Neural progenitor cell (in vitro differentiated cells): ENCODE measurements around the gene NELFA. TPM values are rescaled to one million over a fixed set of nuclear protein-coding genes. Genes with fewer than 3 reads are reported as not detected.

Experiments
- DNase-seq: peaks from one replicate; pipeline ENCODE4 v3.0.0-alpha.2; 2016; ENCODE audit warnings: low spot score
- H2AFZ ChIP-seq: fragments of 200-600 bp; sonication (generic); replicated peaks from 2 replicates; pipeline ENCODE4 v1.6.1; 2016; ENCODE audit warnings: antibody characterized with exemption
- H3F3A ChIP-seq: fragments of 200-600 bp; sonication (generic); 2 replicates; pipeline ENCODE4 v1.6.1; 2016; ENCODE audit warnings: antibody characterized with exemption, low read depth
- H3K27ac ChIP-seq: fragments of 200-600 bp; sonication (generic); 2 replicates; pipeline ENCODE4 v1.5.1; 2016; ENCODE audit warnings: mild to moderate bottlenecking
- H3K27me3 ChIP-seq: fragments of 200-600 bp; sonication (generic); 2 replicates; pipeline ENCODE4 v1.6.1; 2016; ENCODE audit warnings: mild to moderate bottlenecking, moderate library complexity
- H3K36me3 ChIP-seq: fragments of 200-600 bp; sonication (generic); 2 replicates; pipeline ENCODE4 v1.5.1; 2016
- H3K4me1 ChIP-seq: fragments of 200-600 bp; sonication (generic); 2 replicates; pipeline ENCODE4 v1.6.1; 2016; ENCODE audit warnings: mixed run types
- H3K4me2 ChIP-seq: fragments of 200-600 bp; sonication (generic); 2 replicates; pipeline ENCODE4 v1.6.1; 2016
- H3K4me3 ChIP-seq: fragments of 200-600 bp; sonication (generic); 2 replicates; pipeline ENCODE4 v1.5.1; 2016
- H3K79me2 ChIP-seq: fragments of 200-600 bp; sonication (generic); 2 replicates; pipeline ENCODE4 v1.6.1; 2016; ENCODE audit warnings: low read depth
- H3K9ac ChIP-seq: fragments of 200-600 bp; sonication (generic); 2 replicates; pipeline ENCODE4 v1.6.1; 2016
- H3K9me3 ChIP-seq: fragments of 200-600 bp; sonication (generic); 2 replicates; pipeline ENCODE4 v1.5.1; 2016; ENCODE audit warnings: low read depth
- H4K20me1 ChIP-seq: fragments of 200-600 bp; sonication (generic); 2 replicates; pipeline ENCODE4 v1.6.1; 2016; ENCODE audit warnings: low read depth
- H3K27ac Mint-ChIP-seq: 3 replicates; pipeline ENCODE4 v1.8.0; 2021; ENCODE audit warnings: mixed read lengths
- H3K27me3 Mint-ChIP-seq: 2 replicates; pipeline ENCODE4 v1.8.0; 2022; ENCODE audit warnings: low read depth, mild to moderate bottlenecking, inconsistent platforms, moderate library complexity, mixed read lengths; ENCODE audit not compliant: insufficient read depth
- H3K36me3 Mint-ChIP-seq: 3 replicates; pipeline ENCODE4 v1.8.0; 2021; ENCODE audit warnings: mixed read lengths
- H3K4me1 Mint-ChIP-seq: 3 replicates; pipeline ENCODE4 v1.8.0; 2021; ENCODE audit warnings: mixed read lengths
- H3K4me3 Mint-ChIP-seq: 3 replicates; pipeline ENCODE4 v1.8.0; 2021; ENCODE audit warnings: mild to moderate bottlenecking, moderate library complexity, mixed read lengths
- H3K9me3 Mint-ChIP-seq: 3 replicates; pipeline ENCODE4 v1.8.0; 2020; ENCODE audit warnings: mixed read lengths
- EZH2 ChIP-seq: fragments of 200-600 bp; sonication (generic); IDR thresholded peaks from 2 replicates; pipeline ENCODE4 v1.6.1; 2017; ENCODE audit warnings: antibody characterized with exemption, mild to moderate bottlenecking, moderate library complexity
- EZH2phosphoT487 ChIP-seq: fragments of 200-600 bp; sonication (generic); IDR thresholded peaks from 2 replicates; pipeline ENCODE4 v1.6.1; 2017; ENCODE audit warnings: antibody characterized with exemption
- total RNA-seq: library from RNA; depleted of rRNA; stranded (reverse); fragments of >200 nt; gene quantifications from 2 replicates; pipeline ENCODE4 v1.2.3, GENCODE V29; 2015; ENCODE audit warnings: low replicate concordance
- TF ChIP-seq, protein P1 (sequence below): fragments of 200-600 bp; sonication (generic); IDR thresholded peaks from 2 replicates; pipeline ENCODE4 v1.5.1; 2017; ENCODE audit warnings: antibody characterized with exemption, mild to moderate bottlenecking

The NELFA gene
- total RNA-seq, 1 donor from 2014 or later: 18.0 TPM

DNA sequence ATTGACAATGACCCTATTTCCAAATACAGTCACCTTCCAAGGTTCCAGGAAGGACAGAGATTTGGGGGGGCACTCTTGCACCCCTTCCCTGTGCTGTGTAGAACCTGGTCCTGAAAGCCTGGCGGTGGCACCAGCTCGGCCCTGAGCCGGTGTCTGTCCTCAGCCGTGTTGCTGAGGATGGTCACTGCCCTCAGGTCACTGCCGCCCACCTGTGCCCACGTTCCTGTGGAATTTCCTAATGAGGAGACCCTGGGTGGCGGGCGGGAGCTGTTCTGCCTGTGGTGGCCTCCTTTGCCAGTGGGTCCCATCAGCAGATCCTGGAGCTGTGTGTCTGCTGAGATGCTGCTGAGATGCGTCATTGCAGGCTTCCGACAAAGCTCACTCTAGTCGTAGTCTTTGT is 32.9 kb downstream of the NELFA start:
- no peak overlapping the region for H3K4me3 Mint-ChIP-seq
- H3K36me3 ChIP-seq: no peaks in the 10 kb centered on the region
- H3K27ac Mint-ChIP-seq: no peak overlapping the region

GRCh38 chr4:1975391-1975801 is 33.4 kb downstream of the NELFA start:
- Mint-ChIP-seq H3K4me1 (no peaks in the 10 kb centered on the region), H3K4me3 (no peak overlapping the region), H3K27me3 (peaks cover 4% of the 10 kb centered on the region), H3K36me3 (peaks cover 44% of the 10 kb centered on the region), H3K9me3 (no peaks in the 10 kb centered on the region), H3K27ac (no peak overlapping the region)
- Histone ChIP-seq H3K36me3 (no peaks in the 10 kb centered on the region), H3K4me1 (no peaks in the 10 kb centered on the region), H2AFZ (no peak overlapping the region), H3K9me3 (no peaks in the 10 kb centered on the region), H3K79me2 (no peaks in the 10 kb centered on the region), H3K9ac (no peak overlapping the region), H3K4me2 (no peak overlapping the region), H3K4me3 (no peak overlapping the region), H3K27ac (no peak overlapping the region), H3F3A (peaks cover 27% of the 10 kb centered on the region), H3K27me3 (no peaks in the 10 kb centered on the region), H4K20me1 (peaks cover 19% of the 10 kb centered on the region)
- no peak for DNase-seq
- TF ChIP-seq EZH2phosphoT487: no peak
- TF ChIP-seq EZH2: no peak
- TF ChIP-seq, protein P1, sequence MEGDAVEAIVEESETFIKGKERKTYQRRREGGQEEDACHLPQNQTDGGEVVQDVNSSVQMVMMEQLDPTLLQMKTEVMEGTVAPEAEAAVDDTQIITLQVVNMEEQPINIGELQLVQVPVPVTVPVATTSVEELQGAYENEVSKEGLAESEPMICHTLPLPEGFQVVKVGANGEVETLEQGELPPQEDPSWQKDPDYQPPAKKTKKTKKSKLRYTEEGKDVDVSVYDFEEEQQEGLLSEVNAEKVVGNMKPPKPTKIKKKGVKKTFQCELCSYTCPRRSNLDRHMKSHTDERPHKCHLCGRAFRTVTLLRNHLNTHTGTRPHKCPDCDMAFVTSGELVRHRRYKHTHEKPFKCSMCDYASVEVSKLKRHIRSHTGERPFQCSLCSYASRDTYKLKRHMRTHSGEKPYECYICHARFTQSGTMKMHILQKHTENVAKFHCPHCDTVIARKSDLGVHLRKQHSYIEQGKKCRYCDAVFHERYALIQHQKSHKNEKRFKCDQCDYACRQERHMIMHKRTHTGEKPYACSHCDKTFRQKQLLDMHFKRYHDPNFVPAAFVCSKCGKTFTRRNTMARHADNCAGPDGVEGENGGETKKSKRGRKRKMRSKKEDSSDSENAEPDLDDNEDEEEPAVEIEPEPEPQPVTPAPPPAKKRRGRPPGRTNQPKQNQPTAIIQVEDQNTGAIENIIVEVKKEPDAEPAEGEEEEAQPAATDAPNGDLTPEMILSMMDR: no peak

More for the DNA sequence above, 32.9 kb downstream of the NELFA start:
- H3K4me1 Mint-ChIP-seq: no peaks in the 10 kb centered on the region
- H3K36me3 Mint-ChIP-seq: peaks cover 43% of the 10 kb centered on the region
- Histone ChIP-seq H3K27me3 (no peaks in the 10 kb centered on the region), H3K9ac (no peak overlapping the region), H3F3A (peaks cover 30% of the 10 kb centered on the region), H3K4me2 (no peak overlapping the region), H2AFZ (no peak overlapping the region), H3K4me1 (no peaks in the 10 kb centered on the region), H4K20me1 (peaks cover 24% of the 10 kb centered on the region), H3K79me2 (no peaks in the 10 kb centered on the region), H3K4me3 (no peak overlapping the region), H3K9me3 (no peaks in the 10 kb centered on the region), H3K27ac (no peak overlapping the region)
- no peaks in the 10 kb centered on the region for H3K9me3 Mint-ChIP-seq
- H3K27me3 Mint-ChIP-seq: peaks cover 4% of the 10 kb centered on the region
- TF ChIP-seq EZH2: no peak
- no peak for TF ChIP-seq EZH2phosphoT487
- TF ChIP-seq, protein P1: no peak
- DNase-seq: no peak

- no peaks in the 10 kb centered on the region for H3K9me3 Mint-ChIP-seq
- peaks cover 46% of the 10 kb centered on the region for H3K36me3 Mint-ChIP-seq
- Histone ChIP-seq H3F3A (peaks cover 22% of the 10 kb centered on the region), H3K4me1 (no peaks in the 10 kb centered on the region), H3K36me3 (no peaks in the 10 kb centered on the region), H4K20me1 (peaks cover 17% of the 10 kb centered on the region), H3K27ac (no peak overlapping the region), H2AFZ (no peak overlapping the region), H3K4me2 (no peak overlapping the region), H3K27me3 (no peaks in the 10 kb centered on the region), H3K9ac (no peak overlapping the region), H3K79me2 (no peaks in the 10 kb centered on the region), H3K9me3 (no peaks in the 10 kb centered on the region), H3K4me3 (no peak overlapping the region)
- TF ChIP-seq, protein P1: no peak
- TF ChIP-seq EZH2 (no peak), EZH2phosphoT487 (no peak)
- H3K27me3 Mint-ChIP-seq: peaks cover 4% of the 10 kb centered on the region
- DNase-seq: no peak
- H3K4me3 Mint-ChIP-seq: no peak overlapping the region
- no peaks in the 10 kb centered on the region for H3K4me1 Mint-ChIP-seq
- H3K27ac Mint-ChIP-seq: no peak overlapping the region
These were observed 33.9 kb downstream of the NELFA start for GRCh38 chr4:1974840-1975239.
